Testis (tissue), 5 donors: ENCODE measurements around the gene MAP3K3. TPM values are rescaled to one million over a fixed set of nuclear protein-coding genes. Genes with fewer than 3 reads are reported as not detected.

Experiments
- DNase-seq: peaks from one replicate; pipeline ENCODE4 v3.0.0-alpha.2; 2019
- H3K27ac ChIP-seq, 2 donors: fragments of 200-600 bp; sonication (generic); one replicate each; pipeline ENCODE4 v1.5.1; 2019
- H3K27me3 ChIP-seq: fragments of 200-600 bp; sonication (generic); one replicate; pipeline ENCODE4 v1.5.1; 2019
- H3K36me3 ChIP-seq: fragments of 200-600 bp; sonication (generic); one replicate; pipeline ENCODE4 v1.5.1; 2017; ENCODE audit warnings: low read depth; ENCODE audit errors: missing control alignments
- H3K4me1 ChIP-seq: fragments of 200-600 bp; sonication (generic); one replicate; pipeline ENCODE4 v1.5.1; 2019
- H3K4me3 ChIP-seq, 2 donors: fragments of 200-600 bp; sonication (generic); one replicate each; pipeline ENCODE4 v1.5.1; 2017 to 2019
- H3K9me3 ChIP-seq: fragments of 200-600 bp; sonication (generic); one replicate; pipeline ENCODE4 v1.5.1; 2017
- POLR2A ChIP-seq: fragments of 450-650 bp; IDR thresholded peaks from one replicate; pipeline ENCODE4 v1.6.1; 2017; ENCODE audit warnings: antibody characterized with exemption, mild to moderate bottlenecking, moderate library complexity
- WGBS, 2 donors: methylation state at CpG; one replicate each; pipeline ENCODE4 v1.1.5; 2018; 5-methylcytosine and 5-hydroxymethylcytosine counted together
- intact Hi-C: fragments of 100-400 bp; cut with DNase I; formaldehyde crosslinking; loops from one replicate; pipeline ENCODE4 v1.15.1; 2023; ENCODE audit warnings: low total_unique reads
- long read RNA-seq, 2 donors: transcript quantifications; one replicate each; lab custom pipeline, GENCODE V29; 2026
- polyA plus RNA-seq: library from polyadenylated mRNA; stranded (reverse); fragments of 350-450 nt; fragmentation: Illumina TruSeq; extraction: RNeasy Lipid Tissue Mini Kit (QIAGEN cat#74804); gene quantifications from one replicate; pipeline ENCODE4 v1.2.3, GENCODE V29; 2014; ENCODE audit warnings: low read depth, low replicate concordance; ENCODE audit not compliant: insufficient read depth
- total RNA-seq, 2 donors: library from RNA; depleted of rRNA; stranded (reverse); fragments of >200 nt; gene quantifications; one replicate each; pipeline ENCODE4 v1.2.3, GENCODE V29; 2016
- TF ChIP-seq, protein P1 (sequence below), 3 experiments: fragments of 450-650 bp in 2 of 3; fragments of 200-600 bp in 1 of 3; sonication (generic) in 1 of 3; IDR thresholded peaks; one replicate each; pipeline ENCODE4 v1.5.1; 2016 to 2019; ENCODE audit warnings: antibody characterized with exemption in 3 of 3, mild to moderate bottlenecking in 2 of 3, moderate library complexity in 1 of 3

The MAP3K3 gene
- total RNA-seq (10 to 100 TPM; 57.5 to 57.7 TPM), polyA plus RNA-seq (46.0 TPM)
- long read RNA-seq, donor 1, full-length matches to known transcripts: 5 of 5 reads
- long read RNA-seq, donor 1, partial matches to known transcripts: 0 of 5 reads
- long read RNA-seq, donor 1, other reads (novel, unspliced or antisense): 0 of 5 reads
- long read RNA-seq, donor 2, partial matches to known transcripts: 0 of 1 reads
- long read RNA-seq, donor 2, other reads (novel, unspliced or antisense): 0 of 1 reads

DNA sequence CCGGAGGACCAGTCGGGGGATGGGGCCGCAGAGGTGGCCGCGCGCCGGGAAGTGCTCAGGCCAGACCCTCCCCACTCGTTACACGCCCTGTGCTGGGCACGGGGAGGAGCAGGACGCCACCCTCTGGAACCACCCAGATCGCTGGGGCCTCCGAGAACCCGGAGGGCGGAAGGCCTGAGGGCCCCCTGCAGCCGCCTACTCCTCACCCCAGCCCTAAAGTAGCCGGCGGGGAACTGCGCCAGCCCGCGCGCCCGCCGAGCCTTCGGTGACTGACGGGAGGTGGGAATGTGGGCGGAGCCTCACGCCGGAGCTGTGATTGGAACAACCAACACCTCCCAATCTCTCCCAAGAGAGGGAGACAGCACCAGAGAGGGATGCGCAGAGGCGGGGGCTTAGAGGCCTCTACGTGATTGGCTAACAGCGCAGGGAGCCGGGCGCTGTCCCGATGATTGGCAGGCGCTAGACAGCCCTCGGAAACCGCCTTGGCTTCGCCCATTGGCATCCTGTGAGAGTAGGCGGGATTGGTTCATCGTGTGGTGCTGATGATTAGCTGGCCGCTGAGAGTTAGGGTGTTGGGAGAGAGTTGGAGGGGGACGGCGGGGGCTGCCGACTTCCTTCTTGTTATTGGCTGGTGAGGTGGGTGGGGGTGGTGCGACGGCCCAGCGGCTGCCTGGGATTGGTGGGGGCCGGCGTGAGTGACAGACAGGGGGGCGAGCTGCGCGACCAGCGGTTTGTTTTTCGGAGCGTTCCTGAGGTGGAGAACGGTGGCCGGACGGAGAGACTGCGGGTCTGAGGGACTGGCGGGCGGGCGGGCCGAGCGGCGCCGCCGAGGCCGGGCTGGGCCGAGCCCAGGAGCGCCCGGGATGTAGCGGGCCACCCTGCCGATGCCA, at the start of gene MAP3K3:
Gene MAP3K3, plus strand, starts transcription at position 734 of the 890 bp plus-strand sequence. CDS start 343 bp downstream, outside the sequence.
- peaks cover 2% of the 10 kb centered on the region for H3K4me1 ChIP-seq
- WGBS, 2 donors: 0% methylated on average over 41 to 56 of the region's 75 CpGs
- H3K4me3 ChIP-seq: peak within 1 kb of the TSS; percentile 66 to 76
- DNase-seq: peak; percentile 100
- no peaks in the 10 kb centered on the region for H3K27me3 ChIP-seq
- H3K9me3 ChIP-seq: no peaks in the 10 kb centered on the region
- peak within 1 kb of the TSS; percentile 80 to 91 for H3K27ac ChIP-seq
- intact Hi-C loops: loop anchor here (10.0 kb wide), 1 partner anchor 193 kb away; no protein-coding TSS in a partner anchor
- peak; percentile 54 for TF ChIP-seq POLR2A
- TF ChIP-seq, protein P1, sequence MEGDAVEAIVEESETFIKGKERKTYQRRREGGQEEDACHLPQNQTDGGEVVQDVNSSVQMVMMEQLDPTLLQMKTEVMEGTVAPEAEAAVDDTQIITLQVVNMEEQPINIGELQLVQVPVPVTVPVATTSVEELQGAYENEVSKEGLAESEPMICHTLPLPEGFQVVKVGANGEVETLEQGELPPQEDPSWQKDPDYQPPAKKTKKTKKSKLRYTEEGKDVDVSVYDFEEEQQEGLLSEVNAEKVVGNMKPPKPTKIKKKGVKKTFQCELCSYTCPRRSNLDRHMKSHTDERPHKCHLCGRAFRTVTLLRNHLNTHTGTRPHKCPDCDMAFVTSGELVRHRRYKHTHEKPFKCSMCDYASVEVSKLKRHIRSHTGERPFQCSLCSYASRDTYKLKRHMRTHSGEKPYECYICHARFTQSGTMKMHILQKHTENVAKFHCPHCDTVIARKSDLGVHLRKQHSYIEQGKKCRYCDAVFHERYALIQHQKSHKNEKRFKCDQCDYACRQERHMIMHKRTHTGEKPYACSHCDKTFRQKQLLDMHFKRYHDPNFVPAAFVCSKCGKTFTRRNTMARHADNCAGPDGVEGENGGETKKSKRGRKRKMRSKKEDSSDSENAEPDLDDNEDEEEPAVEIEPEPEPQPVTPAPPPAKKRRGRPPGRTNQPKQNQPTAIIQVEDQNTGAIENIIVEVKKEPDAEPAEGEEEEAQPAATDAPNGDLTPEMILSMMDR (IDR thresholded peaks at IDR 0.05): no peak
- H3K36me3 ChIP-seq: no peaks in the 10 kb centered on the region

DNA sequence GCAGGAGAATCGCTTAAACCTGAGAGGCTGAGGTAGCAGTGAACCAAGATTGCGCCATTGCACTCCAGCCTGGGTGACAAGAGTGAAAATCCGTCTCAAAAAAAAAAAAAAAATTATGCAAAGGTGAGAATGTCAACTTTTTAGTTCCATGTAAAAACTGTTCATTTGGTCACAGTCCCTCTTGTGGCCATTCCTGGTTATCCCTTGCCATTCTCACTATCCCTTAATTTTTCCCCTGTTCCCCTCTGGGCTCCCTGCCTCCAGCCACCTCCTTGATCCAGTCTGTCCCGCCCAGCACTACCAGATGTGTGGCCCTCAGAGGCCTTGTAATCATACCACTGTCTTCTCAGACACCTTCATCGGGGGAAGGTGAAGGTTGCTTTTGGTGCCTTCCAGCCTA, 48.6 kb upstream of the MAP3K3 start:
- Histone ChIP-seq H3K4me3 (no peak overlapping the region), H3K4me1 (peaks cover 5% of the 10 kb centered on the region), H3K27ac (no peak overlapping the region), H3K27me3 (no peaks in the 10 kb centered on the region), H3K9me3 (no peaks in the 10 kb centered on the region), H3K36me3 (no peaks in the 10 kb centered on the region)
- DNase-seq: no peak
- WGBS, 2 donors: 81 to 83% methylated on average over 5 of the region's 5 CpGs
- intact Hi-C loops: no loop called here
- TF ChIP-seq, protein P1 (IDR thresholded peaks at IDR 0.05): peak in 2 of 3 experiments; percentile 37 to 42
- TF ChIP-seq POLR2A: no peak

DNA sequence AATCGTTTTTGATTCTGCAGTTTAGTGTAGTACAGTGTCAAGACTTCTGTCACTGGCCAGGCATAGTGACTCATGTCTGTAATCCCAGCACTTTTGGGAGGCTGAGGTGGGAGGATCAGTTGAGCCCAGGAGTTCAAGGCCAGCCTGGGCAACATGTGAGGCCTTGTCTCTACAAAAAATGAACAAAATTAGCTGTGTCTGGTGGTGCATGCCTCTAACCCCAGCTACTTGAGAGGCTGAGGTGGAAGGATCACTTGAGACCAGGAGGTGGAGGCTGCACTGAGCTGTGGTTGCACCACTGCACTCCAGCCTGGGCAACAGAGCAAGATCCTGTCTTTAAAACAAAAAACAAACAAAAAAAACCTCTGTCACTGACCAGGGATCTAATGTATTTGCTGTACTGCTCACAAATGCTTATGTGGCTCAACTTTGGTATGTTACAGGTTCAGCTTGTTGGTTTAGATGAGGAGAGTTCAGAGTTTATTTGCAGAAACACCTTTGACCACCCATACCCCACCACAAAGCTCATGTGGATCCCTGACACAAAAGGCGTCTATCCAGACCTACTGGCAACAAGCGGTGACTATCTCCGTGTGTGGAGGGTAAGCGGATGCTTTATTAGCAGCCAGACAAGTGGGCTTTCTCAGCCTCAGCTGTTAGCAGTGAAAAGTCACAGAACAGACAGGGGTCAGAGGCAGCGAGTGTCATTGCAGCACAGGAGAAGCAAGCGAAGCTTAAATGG, 44.0 kb upstream of the MAP3K3 start:
- H3K4me3 ChIP-seq: no peak overlapping the region
- H3K27me3 ChIP-seq: no peaks in the 10 kb centered on the region
- no peaks in the 10 kb centered on the region for H3K36me3 ChIP-seq
- H3K9me3 ChIP-seq: no peaks in the 10 kb centered on the region
- H3K4me1 ChIP-seq: peaks cover 14% of the 10 kb centered on the region
- intact Hi-C loops: no loop called here
- DNase-seq: peak; percentile 25
- WGBS, 2 donors: 58 to 69% methylated on average over 6 to 7 of the region's 7 CpGs
- no peak overlapping the region for H3K27ac ChIP-seq
- TF ChIP-seq POLR2A: no peak
- TF ChIP-seq, protein P1 (IDR thresholded peaks at IDR 0.05): no peak

DNA sequence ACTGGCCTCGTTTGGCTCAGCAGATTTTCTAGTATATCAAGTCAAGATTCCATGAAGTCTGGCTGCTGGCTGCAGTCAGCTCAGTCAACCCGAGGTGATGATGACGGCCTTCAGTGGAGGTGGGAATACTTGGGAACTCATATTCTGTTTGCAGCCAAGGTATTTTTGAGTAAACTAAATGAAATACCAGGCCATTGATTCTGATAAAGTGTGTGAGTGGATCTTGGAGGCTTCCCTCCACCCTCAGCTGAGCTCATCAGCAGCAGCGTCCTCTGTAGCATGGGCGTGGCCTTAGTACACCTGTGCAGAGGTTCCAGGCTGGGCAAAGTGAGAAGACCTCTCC, 43.5 kb upstream of the MAP3K3 start:
- no peaks in the 10 kb centered on the region for H3K9me3 ChIP-seq
- H3K4me1 ChIP-seq: peaks cover 14% of the 10 kb centered on the region
- WGBS, 2 donors: 66 to 82% methylated on average over 5 of the region's 5 CpGs
- no peak overlapping the region for H3K4me3 ChIP-seq
- H3K27me3 ChIP-seq: no peaks in the 10 kb centered on the region
- intact Hi-C loops: no loop called here
- DNase-seq: no peak
- no peak overlapping the region for H3K27ac ChIP-seq
- TF ChIP-seq POLR2A: no peak
- TF ChIP-seq, protein P1 (IDR thresholded peaks at IDR 0.05): no peak
- no peaks in the 10 kb centered on the region for H3K36me3 ChIP-seq
